HG03354 (cell line): ENCODE data around the gene TVP23A.
"Not testable (repeated sequence)": the region's sequence is repeated elsewhere in the genome, so short reads cannot be mapped to it uniquely, and the experiment has no call there.

ENCODE experiments used
- ATAC-seq: cut with Tn5 transposase; IDR thresholded peaks from one replicate; pipeline ENCODE4 v1.9.1; 2021; ENCODE audit warnings: mild to moderate bottlenecking; ENCODE audit not compliant: unreplicated experiment, poor library complexity, severe bottlenecking

The TVP23A gene

DNA sequence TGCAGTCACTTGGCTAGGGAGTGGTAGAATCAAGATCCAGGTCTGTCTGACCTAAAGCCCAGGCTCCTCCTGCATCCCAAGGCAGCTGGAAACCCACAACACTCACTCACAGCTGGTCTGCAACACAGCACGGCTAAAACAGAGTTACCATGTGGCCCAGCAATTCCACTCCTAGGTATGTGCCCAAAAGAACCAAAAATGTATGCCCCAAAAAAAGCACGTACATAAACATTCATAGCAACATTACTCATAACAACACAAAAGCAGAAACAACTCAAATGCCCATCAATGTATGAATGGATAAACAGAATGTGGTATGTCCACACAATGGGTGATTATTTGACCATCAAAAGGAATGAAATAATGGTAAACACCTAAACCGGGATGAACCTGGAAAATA is 8.9 kb downstream of the TVP23A start:
- no peak for ATAC-seq

DNA sequence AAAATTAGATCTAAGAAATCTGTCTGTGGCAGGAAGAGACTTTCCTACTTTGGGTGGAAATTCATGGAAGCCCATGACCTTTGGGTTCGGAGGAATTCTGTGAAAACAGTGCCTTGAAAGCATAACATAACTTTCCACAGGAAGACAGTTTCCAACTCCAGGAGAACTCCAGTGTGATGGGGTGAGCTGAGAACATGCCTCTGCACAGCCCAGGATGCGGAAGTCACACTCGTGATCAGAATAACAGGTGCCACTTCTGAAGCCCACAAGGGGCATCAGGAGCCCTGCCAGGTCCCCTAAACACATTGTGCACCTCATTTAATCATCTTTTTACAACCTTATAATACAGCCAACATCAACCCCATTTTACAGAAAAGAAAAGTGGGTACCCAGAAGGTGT is 9.7 kb downstream of the TVP23A start:
- ATAC-seq, result no peak

DNA sequence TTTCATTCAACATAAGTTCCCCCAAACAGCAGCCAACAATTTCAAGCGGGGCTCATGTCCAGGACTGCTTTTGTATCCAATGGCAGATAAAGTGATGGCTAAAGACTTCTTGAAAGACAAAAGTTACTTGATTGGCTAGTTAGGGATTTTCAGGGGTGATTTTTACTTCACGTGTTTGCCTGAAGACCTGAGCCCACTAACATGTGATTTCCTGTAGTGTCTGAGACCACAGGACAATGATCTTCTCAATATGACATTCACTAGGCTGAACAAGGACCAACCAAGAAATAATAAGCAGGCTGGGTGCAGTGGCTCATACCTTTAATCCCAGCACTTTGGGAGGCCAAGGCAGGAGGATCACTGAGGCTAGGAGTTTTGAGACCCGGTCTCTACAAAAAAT is 10.4 kb downstream of the TVP23A start:
- ATAC-seq, result no peak

- no peak for ATAC-seq
Measured at GRCh38 chr16:10806698-10807097, 11.9 kb downstream of the TVP23A start.

DNA sequence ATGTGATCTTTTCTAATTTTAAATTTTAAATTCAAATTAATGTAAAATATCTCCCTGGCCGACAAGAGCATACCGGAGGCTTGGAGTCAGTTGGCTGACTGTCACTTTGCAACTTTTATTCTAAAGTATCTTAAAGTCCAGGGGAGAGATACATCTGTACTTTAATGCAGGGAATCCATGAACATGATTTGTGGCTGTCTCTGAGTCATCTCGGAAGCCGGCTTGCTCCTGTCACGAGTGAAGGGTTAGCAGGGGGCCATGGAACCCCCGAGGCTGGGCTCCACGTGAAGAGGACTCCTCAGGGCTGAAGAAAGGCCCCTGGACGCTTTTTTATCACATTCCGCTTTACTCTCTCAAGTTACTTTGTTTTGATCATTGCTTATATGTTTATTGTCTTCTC is 13.3 kb downstream of the TVP23A start:
- no peak for ATAC-seq

DNA sequence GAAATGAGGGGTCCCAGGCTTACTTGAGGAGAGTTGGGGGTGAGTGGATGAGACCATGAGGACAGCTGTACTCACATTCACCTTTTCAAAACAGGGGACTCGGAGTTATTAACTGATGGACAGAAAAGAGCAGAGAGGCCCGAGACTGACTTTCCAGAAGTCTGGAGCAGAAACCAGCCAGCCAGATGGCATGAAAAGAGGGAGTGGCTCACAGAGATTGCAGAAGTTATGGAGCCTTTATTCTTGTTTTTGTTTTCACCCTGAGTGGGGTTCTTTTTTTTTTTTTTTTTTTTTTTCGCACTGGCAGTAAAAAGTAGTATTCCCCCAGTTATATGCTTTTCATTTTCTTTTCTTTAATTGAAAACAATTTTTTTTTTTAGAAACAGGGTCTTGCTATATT is 18.9 kb downstream of the TVP23A start:
- no peak for ATAC-seq

- ATAC-seq, result peak; percentile 45
Measured at GRCh38 chr16:10791048-10791447, 27.5 kb downstream of the TVP23A start.

- not testable (repeated sequence) for ATAC-seq
Measured at GRCh38 chr16:10788630-10789029, 30.0 kb downstream of the TVP23A start.

DNA sequence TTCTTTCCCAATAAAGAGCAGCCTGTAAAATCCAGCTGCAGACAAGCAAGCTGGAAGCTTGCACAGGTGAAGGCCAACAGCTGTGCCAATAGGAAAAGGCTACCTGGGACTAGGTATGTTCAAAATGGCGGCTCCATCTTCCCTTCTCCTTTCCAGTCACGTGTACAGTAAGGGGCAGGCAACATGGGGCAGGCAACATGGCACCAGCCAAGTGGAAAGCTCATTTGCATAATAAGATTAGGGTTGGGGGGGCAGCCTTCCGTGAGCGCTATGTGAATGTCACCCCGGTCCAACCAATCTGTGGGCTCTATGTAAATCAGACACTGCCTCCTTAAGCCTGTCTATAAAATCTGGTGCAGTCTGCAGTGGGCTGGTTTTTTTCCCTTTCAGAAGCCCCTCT is 31.3 kb downstream of the TVP23A start:
- ATAC-seq, result no peak

- no peak for ATAC-seq
Measured at GRCh38 chr16:10782628-10783027, 36.0 kb downstream of the TVP23A start.

DNA sequence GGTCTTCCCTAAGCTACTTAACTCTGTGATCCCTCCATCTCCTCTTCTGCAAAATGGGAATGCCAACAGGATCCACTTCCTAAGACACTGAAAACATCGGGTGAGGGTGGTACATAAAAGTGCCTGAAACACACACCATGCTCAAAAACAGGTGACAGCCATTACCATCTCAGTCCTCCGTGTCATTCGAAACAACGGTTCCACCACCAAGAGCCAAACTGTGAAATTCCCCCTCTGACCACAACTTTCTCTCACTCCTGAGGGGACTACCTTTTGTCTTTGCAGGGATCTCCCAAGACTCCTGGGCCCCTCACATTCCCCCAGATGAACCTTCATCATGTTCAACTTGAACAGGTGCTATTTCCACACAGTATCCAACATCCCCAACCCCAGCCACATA is 38.0 kb downstream of the TVP23A start:
- no peak for ATAC-seq

- ATAC-seq, result not testable (repeated sequence)
Measured at GRCh38 chr16:10779908-10780307, 38.7 kb downstream of the TVP23A start.

GRCh38 chr16:10777356-10777755 is 41.2 kb downstream of the TVP23A start:
- ATAC-seq, result no peak

DNA sequence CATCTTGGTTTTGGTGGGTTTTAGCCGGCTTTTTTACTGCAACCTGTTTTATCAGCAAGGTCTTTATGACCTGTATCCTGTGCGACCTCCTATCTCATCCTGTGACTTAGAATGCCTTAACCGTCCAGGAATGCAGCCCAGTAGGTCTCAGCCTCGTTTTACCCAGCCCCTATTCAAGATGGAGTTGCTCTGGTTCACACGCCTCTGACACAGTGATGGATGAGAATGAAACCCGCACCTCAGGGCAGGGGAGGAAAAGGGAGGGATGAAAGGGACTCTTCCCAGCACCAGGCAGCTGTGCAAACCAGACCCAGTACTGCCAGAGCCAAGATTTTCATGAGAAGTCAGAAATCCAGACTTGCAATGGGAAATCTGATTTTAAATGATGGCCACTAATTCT is 41.7 kb downstream of the TVP23A start:
- not testable (repeated sequence) for ATAC-seq

DNA sequence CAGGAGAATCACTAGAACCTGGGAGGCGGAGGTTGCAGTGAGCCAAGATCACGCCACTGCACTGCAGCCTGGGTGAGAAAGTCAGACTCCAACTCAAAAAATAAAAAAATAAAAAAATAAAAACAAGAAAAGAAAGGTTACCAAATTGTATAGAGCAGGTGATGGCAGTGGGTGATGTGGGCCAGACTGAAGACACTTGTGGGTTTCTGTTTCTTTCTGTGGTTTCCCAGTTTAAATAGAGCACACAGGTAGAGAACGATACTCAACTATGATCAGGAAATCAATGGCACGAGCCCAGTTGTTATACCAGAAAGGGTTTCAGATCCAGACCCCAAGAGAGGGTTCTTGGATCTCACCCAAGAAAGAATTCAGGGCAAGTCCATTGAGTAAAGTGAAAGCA is 42.3 kb downstream of the TVP23A start:
- ATAC-seq, result peak; percentile 82

- no peak for ATAC-seq
Measured at GRCh38 chr16:10770907-10771306, 47.7 kb downstream of the TVP23A start.

GRCh38 chr16:10769381-10769780 is 49.2 kb downstream of the TVP23A start:
- ATAC-seq, result no peak

DNA sequence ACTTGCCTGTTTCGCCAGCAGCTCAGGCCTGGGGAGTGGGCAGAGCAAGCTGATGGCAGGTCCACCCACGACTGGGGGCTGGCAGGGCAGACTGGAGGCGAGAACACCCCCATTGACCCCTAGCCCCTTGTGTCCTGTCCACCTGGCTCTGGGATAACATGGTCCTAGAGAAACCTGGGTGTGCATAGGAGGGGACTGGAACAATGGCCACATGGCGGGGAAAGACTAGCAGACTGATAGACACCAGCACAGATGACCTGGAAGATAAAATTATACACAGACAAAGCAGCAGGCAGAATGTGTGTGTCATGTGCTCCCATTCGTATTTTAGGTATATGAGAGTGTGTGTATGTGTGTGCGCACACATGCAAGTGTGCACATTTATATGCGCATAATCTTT is 51.5 kb downstream of the TVP23A start:
- ATAC-seq, result no peak

GRCh38 chr16:10765772-10766171 is 52.8 kb downstream of the TVP23A start:
- peak; percentile 67 for ATAC-seq

DNA sequence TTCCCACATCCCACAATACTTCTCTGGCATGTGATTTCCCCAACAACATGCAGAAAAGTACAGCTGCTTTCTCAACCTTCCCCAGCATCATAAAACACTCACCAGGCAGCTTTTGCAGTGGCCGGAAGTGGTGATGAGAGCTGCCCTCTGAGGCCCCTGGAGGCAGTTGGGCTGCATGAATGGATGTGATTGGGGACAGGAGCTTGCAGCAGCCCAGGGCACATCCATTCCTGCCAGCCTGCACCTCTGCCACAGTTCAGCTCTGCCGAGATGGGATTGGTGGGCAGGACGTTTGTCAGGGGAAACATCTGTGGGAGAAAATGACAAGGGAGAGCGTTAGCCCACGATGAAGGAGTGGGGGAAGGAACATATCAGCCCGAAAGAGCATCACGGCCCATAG is 55.1 kb downstream of the TVP23A start:
- ATAC-seq, result no peak

DNA sequence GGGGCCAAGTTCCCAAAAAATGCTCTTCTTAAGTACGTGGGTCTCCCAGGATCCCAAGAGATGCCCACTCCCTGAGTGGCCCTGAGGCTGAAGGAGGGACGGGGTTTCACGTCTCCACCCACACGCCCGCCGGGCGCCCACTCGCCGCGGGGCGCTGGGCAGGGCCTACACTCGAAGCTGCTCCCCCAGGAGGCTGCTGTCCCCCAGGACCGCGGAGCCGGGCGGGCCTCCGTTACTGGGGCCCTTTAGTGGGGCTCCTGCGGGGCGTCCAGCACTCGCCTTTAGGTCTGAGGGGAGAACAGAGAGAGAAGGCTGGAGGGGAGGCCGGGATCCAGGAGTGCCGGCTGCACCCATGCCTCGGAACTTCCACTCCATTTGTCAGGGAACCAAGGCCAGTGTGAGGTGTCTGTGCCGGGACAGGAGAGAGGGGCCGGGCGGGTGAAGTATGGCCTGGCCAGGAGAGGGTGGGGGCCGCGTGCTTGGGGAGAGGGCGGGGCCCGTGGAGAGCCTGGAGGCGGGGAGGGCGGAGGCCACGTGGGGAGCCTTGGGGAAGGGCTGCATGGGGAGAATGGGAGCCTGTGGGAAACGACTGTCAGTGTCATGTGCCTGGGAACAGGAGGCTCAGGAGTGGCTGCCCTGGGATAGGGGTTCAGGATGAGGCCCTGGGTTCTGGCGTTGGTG is 56.1 kb downstream of the TVP23A start:
- ATAC-seq, result no peak

GRCh38 chr16:10761373-10761772 is 57.2 kb downstream of the TVP23A start:
- no peak for ATAC-seq
